Stimulated activated CD8-positive, alpha-beta memory T cell treated with anti-CD3 and anti-CD28 coated beads, Interleukin-15, amount 100 ng/mL, for 4 hours (primary cell): ENCODE data around the gene RWDD2A.
"Not testable (repeated sequence)": the region's sequence is repeated elsewhere in the genome, so short reads cannot be mapped to it uniquely, and the experiment has no call there.

ENCODE experiments used
- DNase-seq, 2 donors: peaks; one replicate each; pipeline ENCODE4 v3.0.0-alpha.2; 2020; ENCODE audit warnings: low read depth in 2 of 2

Gene RWDD2A

DNA sequence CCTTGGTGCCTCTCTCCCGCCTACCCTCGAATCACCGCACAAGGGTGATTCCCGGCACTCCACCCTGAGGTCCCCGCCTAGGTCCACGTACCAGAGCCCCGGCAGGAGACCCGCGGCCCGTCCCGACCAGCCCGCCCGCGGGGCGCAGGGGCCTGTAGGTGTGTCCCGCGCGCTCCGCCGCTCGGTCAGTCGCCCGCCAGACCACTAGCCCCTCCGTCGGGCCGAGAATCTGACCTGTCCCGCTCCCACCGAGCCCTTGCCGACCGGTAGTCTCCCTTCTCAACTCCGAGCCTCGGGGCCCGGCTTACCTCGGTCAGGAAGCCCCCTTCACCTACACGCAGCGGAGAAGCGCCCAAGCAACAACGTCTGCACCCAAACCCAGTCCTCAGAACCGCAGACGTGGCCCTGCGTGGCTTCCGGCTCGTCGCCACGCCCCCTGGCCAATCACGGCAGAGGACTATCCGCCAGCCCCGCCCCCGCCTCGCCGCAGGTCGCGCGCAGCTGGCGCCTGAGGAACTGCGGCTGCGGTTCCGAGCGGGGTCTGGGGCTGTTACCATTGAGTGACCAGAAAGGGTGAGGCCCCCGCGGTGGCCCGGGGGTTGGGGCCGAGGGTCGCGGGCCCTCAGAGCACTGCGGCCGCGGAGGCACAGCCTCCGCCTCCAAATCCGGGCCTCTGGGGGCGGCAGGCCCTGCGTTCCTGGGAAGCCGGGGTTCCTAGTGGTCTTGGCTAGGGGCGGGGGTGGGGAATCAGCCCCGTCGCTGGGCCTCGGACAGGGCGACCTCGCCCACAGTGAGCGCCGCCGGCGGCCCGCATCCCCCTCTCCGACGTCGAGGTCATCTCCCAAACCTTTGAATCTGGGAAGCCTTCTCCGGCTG lies at the start of gene RWDD2A, which contains the start of gene PGM3:
RWDD2A (plus strand) TSS at position 487 of the 876 bp plus-strand sequence. CDS start 1,095 bp downstream, outside the sequence.
PGM3 (minus strand) TSS at position 395 of the 876 bp plus-strand sequence. CDS start 2,253 bp downstream, outside the sequence.
- peak; percentile 71 to 80 for DNase-seq

DNA sequence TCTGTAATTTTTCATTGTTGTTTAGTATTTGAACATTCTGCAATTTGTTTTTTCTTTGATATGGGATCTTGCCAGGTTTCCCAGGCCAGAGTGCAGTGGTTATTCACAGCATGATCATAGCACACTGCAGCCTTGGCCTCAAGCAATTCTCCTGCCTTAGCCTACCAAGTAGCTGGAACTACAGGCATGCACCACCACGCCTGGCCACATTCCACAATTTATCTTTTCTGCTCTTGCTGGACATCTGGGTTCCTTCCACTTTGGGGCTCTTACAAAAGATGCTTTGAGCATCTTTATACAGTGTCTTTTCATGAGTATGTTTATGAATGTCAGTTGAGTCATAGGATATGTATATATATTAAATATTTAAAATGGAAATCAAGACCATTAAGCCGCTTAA lies 42.0 kb upstream of the RWDD2A start:
- DNase-seq, result no peak

DNA sequence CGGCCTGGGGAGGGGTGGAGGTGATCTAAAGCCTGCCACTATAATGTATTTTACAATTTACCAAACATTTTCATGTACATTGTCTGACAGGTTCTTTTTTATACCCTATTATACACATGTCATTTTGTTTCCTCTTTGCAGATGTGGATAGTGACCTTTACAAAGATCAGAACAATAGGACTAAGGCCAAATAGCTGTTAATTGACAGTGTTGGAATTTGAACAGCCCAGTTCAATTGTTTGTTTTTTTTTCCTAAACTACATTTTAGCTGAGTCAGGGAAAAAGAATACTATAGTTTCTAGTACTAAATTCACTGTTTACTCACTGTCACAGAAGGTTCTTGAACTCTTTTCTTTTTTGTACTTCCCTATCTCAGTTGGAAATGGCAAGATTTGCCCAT lies 40.2 kb upstream of the RWDD2A start:
- no peak for DNase-seq

DNA sequence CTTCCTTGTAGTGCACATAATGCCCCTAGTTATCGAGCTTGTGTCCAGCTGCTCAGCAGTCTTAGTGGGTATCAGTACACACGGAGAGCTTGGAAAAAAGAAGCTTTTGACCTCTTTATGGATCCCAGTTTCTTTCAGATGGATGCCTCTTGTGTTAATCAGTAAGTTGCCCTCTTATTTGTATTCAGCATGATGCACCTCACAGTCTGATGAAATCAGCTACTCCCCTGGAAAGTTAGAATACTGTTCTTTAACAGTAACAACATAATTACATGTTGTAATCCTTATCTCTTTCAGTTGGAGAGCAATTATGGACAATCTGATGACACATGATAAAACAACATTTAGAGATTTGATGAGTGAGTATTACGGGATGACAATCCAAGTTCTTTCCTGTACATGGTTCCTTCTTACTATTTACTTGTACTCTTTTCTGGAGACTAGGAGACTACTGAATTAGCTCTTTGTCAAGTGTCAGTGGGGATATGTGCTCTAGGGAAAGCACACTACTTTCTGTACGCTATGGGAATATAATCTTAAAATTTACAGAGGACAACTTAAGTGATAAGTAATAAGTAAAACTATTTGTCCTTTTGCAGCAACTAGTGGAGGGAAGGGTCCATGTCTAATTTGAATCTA lies 39.2 kb upstream of the RWDD2A start:
- no peak for DNase-seq

DNA sequence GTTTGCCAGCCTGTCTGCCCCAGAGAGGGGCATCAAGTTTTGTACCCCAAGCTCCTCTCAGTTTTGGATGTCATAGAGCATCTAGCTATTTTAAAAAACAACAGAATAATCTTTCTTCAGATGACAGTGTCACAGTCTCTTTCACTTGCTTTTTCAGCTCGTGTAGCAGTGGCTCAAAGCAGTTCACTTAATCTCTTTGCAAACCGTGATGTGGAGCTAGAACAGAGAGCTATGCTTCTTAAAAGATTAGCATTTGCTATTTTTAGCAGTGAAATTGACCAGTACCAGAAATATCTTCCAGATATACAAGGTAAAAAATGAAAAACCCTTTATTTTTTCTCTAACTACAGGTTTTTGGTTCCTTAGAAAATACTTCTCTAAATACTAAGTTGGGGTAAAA lies 37.4 kb upstream of the RWDD2A start:
- no peak for DNase-seq

DNA sequence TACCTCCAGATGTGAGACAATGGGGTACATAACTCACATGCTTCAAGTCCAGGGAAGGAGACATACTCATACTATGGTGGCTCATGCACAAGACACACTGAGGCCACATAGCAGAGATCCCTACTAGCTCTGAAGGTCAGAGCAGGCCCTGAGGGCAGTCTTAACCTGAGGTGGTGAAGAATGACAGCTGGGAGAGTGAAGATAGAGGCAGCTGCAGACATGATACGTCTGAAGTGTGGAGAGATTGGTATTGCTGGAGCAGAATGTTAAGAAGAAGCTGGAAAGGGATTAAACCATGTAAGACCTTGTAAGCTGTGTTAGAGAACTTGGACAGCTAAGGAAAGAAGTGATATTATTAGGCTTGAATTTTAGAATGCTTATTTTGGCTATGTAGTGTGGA lies 33.0 kb upstream of the RWDD2A start:
- DNase-seq, result no peak

DNA sequence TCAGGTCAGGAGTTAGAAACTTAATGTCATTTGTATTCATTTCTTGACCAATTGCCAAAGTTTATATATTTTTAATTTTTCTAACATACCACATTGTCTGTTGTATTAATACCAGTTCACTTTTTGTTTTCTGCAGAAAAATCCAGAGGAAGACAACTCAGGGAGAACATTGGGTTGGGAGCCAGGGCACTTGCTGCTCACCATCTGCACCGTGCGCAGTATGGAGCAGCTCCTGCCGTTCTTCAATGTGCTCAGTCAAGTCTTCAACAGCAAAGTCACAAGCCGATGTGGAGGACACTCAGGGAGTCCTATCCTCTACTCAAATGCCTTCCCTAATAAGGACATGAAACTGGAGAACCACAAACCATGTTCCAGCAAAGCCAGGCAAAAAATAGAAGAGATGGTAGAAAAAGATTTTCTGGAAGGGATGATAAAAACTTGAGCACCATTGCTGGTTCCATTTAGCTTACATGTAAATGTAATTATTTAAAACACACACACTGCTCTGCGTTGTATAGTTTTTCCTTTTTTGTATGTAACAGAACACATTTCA lies 25.4 kb upstream of the RWDD2A start:
- no peak for DNase-seq

DNA sequence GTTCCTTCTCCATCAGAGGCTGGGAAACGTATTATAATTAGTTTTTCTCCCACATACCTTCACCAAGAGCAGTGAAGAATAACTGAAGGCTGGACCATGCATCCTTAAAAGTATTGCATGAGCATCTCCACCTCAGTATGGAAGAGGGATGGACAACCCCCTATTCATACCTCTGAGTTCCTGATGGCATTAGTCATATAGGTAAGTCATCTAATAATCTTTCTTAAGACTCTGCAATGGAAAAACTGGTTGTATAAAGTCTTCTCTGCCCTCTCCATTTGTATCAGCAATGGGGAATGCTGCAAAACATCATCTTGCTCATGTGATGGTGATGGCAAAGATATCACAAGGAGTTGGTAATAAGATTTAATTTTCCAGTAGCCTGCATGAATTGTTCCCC lies 24.6 kb upstream of the RWDD2A start:
- no peak for DNase-seq

DNA sequence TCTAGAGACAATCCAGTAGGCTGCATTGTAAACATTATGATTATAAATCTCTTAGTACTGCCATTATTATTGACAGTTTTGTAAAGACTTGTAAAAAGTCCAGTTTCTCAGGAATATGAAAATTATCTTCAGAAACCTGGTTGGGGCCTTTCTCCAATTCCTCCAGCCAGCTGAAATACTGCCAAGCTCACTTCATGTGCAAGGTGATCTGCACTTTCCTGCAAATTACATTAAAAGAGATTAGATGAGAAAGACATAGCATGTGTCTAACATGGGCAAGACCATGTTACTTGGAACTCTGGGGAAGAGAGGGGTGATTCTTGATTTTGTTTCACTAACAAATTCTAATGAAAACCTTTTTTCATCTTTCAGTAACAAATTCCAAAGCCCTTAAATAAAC lies 24.1 kb upstream of the RWDD2A start:
- no peak for DNase-seq

DNA sequence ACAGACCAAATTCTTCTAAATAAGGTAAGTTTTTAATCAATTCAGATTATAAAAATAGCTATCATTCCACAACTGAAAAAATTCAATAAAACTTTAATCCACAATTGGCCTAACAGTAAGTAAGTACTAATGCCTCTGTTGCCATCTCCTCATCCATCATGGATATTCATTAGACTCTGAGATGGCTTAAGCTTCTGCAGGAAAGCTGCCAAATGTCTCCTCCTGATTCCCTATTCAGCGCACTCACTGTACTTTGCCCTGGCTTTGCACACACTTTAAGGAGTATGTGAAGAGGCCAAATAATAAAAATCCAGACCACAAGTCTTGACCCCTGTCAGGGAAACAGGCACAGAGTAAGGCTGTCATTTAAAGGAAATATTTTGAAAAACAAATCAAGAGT lies 23.6 kb upstream of the RWDD2A start:
- no peak for DNase-seq

DNA sequence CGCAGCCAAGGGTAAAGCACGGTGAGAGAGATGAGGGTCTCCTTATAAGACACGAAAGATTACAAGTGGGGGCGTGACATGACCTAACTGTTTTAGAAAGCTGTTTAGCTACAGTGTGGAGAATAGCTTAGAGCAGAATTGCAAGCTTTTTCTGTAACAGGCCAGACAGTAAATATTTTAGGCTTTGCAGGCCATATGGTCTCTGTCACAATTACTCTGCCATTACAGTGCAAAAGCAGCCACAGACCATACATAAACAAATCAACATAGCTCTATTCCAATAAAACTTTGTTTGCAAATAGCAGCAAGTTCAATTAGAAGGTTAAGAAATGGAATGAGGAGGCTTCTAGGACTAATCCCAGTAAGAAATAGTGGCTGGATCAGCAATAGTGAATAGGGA lies 16.9 kb upstream of the RWDD2A start:
- no peak for DNase-seq

DNA sequence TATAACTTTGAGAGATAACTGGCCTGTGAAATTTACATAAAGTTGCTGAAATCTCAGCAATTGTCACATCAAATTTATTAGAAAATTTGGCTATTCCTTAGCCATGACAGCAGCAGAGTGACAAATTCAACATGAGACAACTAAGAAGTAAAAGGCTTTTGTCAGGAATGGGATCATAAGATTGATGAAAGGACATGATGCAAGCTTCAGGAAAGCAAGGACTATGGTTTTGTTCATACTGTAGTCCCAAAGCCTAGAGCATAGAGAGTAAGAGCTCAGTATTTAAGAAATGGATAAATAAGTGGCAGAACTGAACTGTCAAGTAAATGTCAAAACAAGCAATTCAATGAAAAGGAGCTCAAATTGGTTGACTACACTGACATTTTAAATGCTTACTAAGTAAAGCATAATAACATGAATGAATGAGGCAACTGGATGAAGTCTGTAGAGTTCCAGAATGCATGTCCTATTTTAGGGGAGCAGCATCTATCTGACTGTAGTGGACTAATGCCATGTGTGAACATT lies 12.7 kb upstream of the RWDD2A start:
- DNase-seq, result no peak

DNA sequence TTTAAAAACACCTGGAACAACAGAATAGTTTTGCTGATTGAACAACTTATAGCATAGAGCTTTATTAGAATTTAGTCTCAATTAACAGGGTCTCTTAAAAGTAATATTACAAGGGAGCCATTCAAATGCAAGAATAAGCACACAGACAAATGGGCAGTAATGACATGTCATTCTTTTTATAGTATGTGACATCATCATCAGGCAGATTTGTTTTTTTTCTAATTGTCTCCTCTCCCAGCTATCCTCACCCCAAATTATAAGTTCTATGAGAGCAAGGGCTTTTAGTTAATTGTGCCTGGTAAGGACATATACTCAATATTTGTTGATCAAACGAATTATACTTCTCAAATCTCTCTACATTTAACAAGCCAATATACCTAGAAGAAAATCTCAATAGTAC lies 11.0 kb upstream of the RWDD2A start:
- DNase-seq, result no peak

DNA sequence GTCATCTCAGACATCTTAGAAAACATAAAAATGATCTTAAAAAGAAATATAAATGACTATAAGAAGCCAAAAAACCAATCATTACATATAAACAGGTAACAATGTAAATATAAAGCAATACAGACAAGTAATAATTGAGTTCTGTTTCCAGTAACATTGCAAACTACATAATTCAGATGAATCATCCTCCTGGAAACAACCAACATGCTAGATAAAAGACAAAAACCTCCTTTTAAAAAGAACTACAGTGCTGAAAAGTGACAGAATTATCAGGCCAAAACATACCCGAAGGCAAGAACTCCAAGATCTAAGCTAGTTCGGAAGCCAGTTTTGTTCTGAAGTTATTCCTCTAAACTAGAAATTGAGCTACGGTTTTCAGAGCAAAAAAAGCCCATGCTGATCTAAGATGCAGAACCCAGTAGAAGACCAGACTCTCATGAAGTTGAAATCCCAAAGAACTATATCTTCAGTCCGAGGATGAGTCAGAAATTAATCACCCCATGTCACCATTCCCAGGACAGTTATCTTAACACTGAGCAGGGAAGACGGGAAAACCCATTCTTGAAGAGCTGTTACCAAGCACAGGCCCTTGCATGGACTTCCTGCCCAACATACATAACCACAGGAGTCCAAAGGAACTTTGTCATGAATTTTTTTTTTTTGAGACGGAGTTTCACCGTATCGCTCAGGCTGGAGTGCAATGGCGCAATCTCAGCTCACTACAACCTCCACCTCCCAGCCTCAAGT lies 9.9 kb upstream of the RWDD2A start:
- no peak for DNase-seq

DNA sequence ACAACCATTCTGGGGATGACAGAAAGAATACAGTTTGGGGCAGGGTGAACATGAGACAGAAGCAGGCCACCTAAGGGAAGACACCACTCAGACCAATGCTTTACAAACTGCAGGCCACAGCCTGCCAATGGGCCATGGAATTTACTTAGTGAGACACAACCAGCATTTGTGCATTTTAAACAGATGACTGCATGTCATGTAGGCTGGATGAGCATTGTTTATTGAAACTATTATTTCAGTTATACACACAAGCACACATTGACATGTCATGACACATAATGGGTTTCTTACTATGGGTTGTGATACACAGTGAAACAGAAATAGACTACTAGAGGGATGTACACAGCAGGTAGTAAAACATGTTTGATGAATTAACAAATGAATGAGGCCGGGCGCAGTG lies 8.1 kb upstream of the RWDD2A start:
- no peak for DNase-seq

DNA sequence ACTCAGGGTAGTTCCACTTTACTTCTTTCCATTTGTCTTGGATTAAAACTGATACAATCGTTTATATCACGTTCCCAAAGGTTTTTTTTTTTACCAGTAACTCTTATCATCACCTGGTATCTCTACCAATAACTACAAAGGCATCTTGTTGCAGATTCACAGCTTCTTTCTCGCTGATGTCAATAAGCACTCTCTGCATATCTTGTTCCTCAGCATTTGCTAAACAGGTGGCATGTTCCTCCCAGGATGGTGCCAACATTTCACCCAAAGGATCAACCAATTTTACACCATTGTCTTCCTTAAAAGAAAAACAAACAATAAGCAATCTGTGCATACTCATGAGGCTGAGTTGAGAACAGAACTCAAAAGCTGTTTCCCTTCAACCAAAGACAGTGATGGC lies 4.7 kb upstream of the RWDD2A start:
- DNase-seq, result no peak

DNA sequence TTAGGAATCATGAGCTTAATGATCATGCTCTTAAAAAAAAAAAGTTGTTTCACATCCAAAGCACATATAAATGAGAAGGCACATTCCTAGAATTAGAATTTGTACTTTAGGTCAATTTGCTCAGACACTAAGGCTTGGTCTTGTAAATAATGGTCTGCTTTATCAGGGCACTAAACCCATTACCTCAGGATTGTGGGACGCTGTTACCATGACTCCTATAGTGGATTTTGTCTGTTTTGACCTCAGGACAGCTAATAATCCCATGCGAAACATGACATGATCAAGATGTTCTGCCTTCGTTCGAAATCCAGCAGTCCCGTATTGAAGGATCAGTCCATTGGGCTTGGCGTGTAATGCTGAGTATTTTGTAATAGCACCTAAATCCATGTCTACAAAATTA lies 2.5 kb upstream of the RWDD2A start:
- DNase-seq, result no peak

DNA sequence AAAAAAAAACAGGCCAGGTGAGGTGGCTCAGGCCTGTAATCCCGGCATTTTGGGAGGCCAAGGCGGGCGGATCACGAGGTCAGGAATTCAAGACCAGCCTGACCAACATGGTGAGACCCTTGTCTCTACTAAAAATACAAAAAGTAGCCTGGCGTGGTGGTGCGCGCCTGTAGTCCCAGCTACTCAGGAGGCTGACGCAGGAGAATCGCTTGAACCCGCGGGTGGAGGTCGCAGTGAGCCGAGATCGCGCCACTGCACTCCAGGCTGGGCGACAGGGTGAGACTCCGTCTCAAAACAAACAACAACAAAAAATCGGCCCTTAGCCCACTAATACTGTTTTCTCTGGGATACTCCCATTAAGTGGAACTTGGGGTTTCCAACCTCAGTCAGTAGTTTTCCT lies 1.2 kb upstream of the RWDD2A start:
- DNase-seq, result not testable (repeated sequence)

DNA sequence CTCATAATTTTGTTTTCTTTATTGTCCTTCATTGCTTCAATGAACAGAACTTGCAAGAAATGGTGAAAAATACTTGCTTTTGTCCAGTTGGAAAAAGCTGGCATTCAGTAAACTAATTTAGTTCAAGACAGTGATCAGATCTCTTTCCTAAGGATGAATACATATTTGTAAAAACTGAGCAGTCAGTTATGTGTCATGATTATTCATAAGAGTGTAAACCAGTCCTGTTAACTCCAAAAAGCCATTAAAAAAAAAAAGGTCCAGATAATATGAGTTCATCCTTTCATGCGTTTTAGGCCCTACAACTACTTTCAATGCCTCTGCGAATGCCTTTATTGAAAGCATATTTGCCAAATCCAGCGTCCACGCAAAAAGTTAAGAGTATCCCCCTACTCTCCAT lies 701 bp upstream of the RWDD2A start:
- DNase-seq, result no peak

DNA sequence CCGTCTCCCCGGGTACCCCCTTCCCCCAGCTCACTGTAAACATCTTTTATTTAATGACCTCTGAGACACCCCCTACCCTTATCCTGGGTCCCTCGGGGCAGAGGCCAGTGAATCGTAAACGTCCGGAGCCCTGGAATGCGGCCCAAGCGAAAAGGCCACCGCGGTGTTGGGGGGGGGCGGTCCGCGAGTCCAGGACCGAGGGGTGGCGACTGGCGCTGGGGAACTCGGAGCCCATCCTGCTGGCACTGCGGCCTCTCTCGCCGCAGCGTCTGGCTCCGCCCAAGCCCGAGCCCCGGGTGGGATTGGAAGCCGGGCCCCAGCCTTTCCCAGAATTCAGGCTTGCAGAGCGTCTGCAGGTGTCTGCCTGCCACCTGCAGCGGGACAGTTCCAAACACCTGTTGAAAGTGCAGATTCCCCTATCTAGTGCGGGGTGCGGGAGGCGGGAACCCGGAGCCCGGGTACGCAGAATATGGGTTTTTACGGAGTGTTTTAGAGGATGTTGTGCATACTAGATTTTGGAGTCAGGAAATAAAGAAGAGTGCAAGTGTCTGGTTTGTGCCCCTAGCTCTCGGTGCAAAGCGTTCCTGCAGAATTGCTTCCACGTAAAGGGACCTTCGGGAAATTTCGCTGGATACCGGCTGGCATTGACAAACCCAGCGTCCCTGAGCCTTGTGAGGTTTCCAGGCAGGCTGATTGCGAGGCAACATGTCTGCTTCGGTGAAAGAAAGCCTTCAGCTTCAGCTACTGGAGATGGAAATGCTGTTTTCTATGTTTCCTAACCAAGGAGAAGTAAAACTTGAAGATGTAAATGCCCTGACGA lies 800 bp downstream of the RWDD2A start:
- DNase-seq, result no peak
